ENCODE measurements around the gene LHX6. TPM values are rescaled to one million over a fixed set of nuclear protein-coding genes. Genes with fewer than 3 reads are reported as not detected.

Gene LHX6
- total and polyA plus RNA-seq, 10 donors: 0.04 to 1.3 (median 0.40) TPM; not detected in 3

DNA sequence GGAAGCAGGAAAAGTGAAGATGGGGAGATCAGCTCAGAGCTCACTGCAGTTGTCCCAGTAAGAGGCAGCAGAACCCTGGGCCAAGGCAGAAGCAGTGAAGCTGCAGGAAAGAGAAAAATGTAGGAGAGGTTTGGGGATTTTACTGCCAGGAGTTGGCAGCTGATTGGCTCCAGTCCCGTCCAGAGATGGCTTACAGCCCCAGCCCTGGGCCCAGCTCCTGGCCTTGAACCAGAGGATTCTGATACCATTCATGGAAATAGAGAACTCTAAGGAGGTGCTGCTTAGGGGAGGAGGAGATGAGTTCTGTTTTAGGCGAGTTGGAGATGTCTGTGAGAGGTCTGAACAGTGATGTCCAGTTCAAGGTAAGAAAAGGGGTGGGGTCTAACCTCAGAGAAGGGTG lies 64.5 kb downstream of the LHX6 start:
- DNase-seq: no peak
- Histone ChIP-seq H3K36me3 (no peaks in the 10 kb centered on the region), H3K4me3 (no peak overlapping the region), H3K9me3 (peaks cover 0 to 12% (median 8%) of the 10 kb centered on the region in 8 donors), H3K4me1 (peaks cover 4 to 8% (median 6%) of the 10 kb centered on the region in 6 donors), H3K27me3 (replicated peaks in 1 of 7) (no peaks in the 10 kb centered on the region), H3K27ac (no peak overlapping the region)
- TF ChIP-seq, protein P1, sequence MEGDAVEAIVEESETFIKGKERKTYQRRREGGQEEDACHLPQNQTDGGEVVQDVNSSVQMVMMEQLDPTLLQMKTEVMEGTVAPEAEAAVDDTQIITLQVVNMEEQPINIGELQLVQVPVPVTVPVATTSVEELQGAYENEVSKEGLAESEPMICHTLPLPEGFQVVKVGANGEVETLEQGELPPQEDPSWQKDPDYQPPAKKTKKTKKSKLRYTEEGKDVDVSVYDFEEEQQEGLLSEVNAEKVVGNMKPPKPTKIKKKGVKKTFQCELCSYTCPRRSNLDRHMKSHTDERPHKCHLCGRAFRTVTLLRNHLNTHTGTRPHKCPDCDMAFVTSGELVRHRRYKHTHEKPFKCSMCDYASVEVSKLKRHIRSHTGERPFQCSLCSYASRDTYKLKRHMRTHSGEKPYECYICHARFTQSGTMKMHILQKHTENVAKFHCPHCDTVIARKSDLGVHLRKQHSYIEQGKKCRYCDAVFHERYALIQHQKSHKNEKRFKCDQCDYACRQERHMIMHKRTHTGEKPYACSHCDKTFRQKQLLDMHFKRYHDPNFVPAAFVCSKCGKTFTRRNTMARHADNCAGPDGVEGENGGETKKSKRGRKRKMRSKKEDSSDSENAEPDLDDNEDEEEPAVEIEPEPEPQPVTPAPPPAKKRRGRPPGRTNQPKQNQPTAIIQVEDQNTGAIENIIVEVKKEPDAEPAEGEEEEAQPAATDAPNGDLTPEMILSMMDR (IDR thresholded peaks at IDR 0.05 in 8 of 11, conservative IDR thresholded peaks at IDR 0.05 in 3 of 11): no peak
- TF ChIP-seq POLR2A (IDR thresholded peaks at IDR 0.05): no peak
- no peak for TF ChIP-seq POLR2AphosphoS5 (IDR thresholded peaks at IDR 0.05)
- 41 to 56% (median 49%) methylated on average over 2 of the region's 2 CpGs for WGBS, 5 donors
- intact Hi-C loops (cut with DNase I; ENCODE audit: low total_unique reads): no loop called here

DNA sequence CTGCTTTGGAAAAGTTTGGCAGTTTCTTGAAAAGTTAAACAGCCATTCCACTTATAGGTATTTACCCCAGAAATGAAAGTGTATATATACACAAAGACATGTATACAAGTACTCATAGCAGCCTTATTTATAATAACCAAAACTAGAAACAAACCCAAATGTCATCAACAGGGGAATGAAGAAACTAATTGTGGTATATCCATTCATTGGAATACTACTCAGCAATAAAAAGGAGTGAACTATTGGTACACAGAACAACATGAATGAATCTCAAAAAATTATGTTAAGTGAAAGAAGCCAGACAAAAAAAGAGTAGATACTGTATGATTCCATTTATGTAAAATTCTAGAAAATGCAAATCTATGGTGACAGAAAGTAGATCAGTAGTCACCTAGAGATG lies 66.3 kb downstream of the LHX6 start:
- TF ChIP-seq, protein P1 (IDR thresholded peaks at IDR 0.05 in 8 of 11, conservative IDR thresholded peaks at IDR 0.05 in 3 of 11): no peak
- no peak for TF ChIP-seq POLR2A (IDR thresholded peaks at IDR 0.05)
- TF ChIP-seq POLR2AphosphoS5 (IDR thresholded peaks at IDR 0.05): no peak
- no peak overlapping the region for H3K27ac ChIP-seq
- peaks cover 0 to 12% (median 8%) of the 10 kb centered on the region in 8 donors for H3K9me3 ChIP-seq
- no peak for DNase-seq
- no peaks in the 10 kb centered on the region for H3K27me3 ChIP-seq (replicated peaks in 1 of 7)
- no peaks in the 10 kb centered on the region for H3K36me3 ChIP-seq
- H3K4me3 ChIP-seq: no peak overlapping the region
- intact Hi-C loops (cut with DNase I; ENCODE audit: low total_unique reads): no loop called here
- H3K4me1 ChIP-seq: peaks cover 19 to 26% (median 23%) of the 10 kb centered on the region in 6 donors

DNA sequence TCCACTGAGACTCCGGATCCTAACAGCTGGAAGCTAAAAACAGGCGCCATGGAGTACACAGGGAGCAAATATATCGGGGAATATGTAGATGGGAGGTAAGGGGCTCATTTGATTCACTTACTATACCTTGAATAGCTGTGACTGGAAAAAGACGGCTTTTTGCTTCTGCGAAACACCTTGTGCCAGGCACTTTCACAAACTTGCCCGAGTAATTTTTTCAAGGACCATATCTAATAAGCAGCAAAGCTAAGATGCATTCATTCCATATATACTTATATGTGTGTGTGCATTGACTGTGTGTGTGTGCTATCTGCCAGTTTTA lies 68.9 kb downstream of the LHX6 start:
- Histone ChIP-seq H3K4me3 (peak overlapping the region; percentile 78 to 96 (median 84)), H3K27ac (peak overlapping the region in 5 of 8 donors; percentile 86 to 92 (median 88)), H3K36me3 (no peaks in the 10 kb centered on the region), H3K4me1 (peaks cover 19 to 49% (median 39%) of the 10 kb centered on the region in 6 donors), H3K9me3 (peaks cover 0 to 12% (median 8%) of the 10 kb centered on the region in 8 donors), H3K27me3 (replicated peaks in 1 of 7) (no peaks in the 10 kb centered on the region)
- intact Hi-C loops (cut with DNase I; ENCODE audit: low total_unique reads): no loop called here
- no peak for DNase-seq
- WGBS, 5 donors: 23 to 33% (median 26%) methylated on average over 6 of the region's 6 CpGs
- TF ChIP-seq, protein P1 (IDR thresholded peaks at IDR 0.05 in 8 of 11, conservative IDR thresholded peaks at IDR 0.05 in 3 of 11): no peak
- no peak for TF ChIP-seq POLR2A (IDR thresholded peaks at IDR 0.05)
- no peak for TF ChIP-seq POLR2AphosphoS5 (IDR thresholded peaks at IDR 0.05)

DNA sequence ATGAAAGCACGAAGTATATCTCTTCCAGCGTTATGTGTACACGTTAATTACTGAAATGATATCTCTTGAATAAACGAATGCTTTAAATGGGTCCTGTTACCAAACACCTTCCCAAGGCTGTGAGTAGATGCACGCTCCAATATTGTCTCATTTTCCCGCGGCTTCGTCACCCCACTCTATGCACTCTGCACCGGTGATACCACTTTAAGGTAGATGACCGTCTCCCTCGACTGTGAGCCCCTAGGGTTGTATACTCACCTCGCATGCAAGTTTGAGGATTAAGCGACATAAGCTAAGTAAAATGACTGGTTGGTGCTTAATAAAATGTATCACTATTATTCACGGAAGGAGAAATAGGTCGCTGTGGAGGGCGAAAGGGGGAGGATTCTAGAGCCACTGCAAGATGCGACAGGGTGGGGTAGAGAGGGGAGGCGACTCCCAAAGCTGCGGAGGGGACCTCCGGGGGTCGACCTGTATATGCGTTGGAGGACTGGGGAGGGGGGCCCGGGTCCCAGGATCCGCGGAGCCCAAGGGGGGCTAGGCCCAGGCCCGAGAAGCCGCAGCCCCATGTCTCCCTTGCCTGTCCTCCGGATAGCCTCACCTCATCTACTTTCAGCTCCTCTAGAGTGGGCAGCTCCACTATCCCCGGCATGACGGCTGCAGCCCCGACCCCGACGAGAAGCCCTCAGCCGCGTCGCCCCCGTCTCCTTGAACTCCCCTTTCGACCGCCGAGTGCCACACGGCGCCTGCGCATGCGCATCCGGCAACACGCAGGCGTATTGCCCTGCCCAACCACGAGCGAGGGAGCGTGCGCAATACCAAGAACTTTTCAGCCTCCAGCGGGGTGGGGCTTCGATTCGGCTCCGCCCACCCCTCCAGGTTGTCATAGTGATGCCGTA lies 69.5 kb downstream of the LHX6 start, which contains the start of the genes MORN5 and NDUFA8:
Gene MORN5, plus strand, starts transcription at position 883 of the 899 bp plus-strand sequence. CDS start 65 bp downstream, outside the sequence.
Gene NDUFA8, minus strand, starts transcription at position 754 of the 899 bp plus-strand sequence. Its CDS starts 102 bp downstream, at position 652.
- 1 to 3% (median 3%) methylated on average over 38 to 56 of the region's 56 CpGs for WGBS, 5 donors
- TF ChIP-seq POLR2AphosphoS5 (IDR thresholded peaks at IDR 0.05): peak; percentile 95 to 97 (median 95)
- TF ChIP-seq POLR2A (IDR thresholded peaks at IDR 0.05): peak in 1 of 3 donors; percentile 40
- TF ChIP-seq, protein P1 (IDR thresholded peaks at IDR 0.05 in 8 of 11, conservative IDR thresholded peaks at IDR 0.05 in 3 of 11): peak in 7 of 11 experiments; percentile 15 to 56 (median 45)
- intact Hi-C loops (cut with DNase I; ENCODE audit: low total_unique reads): no loop called here
- peaks cover 19 to 55% (median 39%) of the 10 kb centered on the region in 6 donors for H3K4me1 ChIP-seq
- peak; percentile 98 for DNase-seq
- H3K27me3 ChIP-seq (replicated peaks in 1 of 7): no peaks in the 10 kb centered on the region
- peak within 1 kb of the TSS; percentile 67 to 92 (median 88) for H3K27ac ChIP-seq
- H3K9me3 ChIP-seq: peaks cover 0 to 12% (median 8%) of the 10 kb centered on the region in 8 donors
- H3K36me3 ChIP-seq: no peaks in the 10 kb centered on the region
- H3K4me3 ChIP-seq: peak within 1 kb of the TSS; percentile 78 to 96 (median 84)
